Heart left ventricle (tissue), 16 donors: ENCODE measurements around the gene TMCO6. TPM values are rescaled to one million over a fixed set of nuclear protein-coding genes. Genes with fewer than 3 reads are reported as not detected.
A peak's percentile ranks its signal among the peaks of the same experiment; 100 is the strongest.

ENCODE experiments used
- ATAC-seq, 4 donors: fragments of 200-7000 bp; cut with Tn5 transposase; one replicate each; pipeline ENCODE4 v1.9.1; 2020 to 2022; ENCODE audit warnings: moderate library complexity in 4 of 4, mild to moderate bottlenecking in 3 of 4, moderate number of reproducible peaks in 1 of 4
- DNase-seq, 5 donors: peaks; one replicate each; pipeline ENCODE4 v3.0.0-alpha.2; 2020
- H3K27ac ChIP-seq, 12 donors: fragments of 200-600 bp; sonication (generic) in 4 of 12; one replicate each; pipeline versions ENCODE4 v1.5.0 to v1.8.0; 2016 to 2022; ENCODE audit warnings: mild to moderate bottlenecking in 2 of 12
- H3K27me3 ChIP-seq, 9 donors: fragments of 200-600 bp; sonication (generic) in 2 of 9; one replicate each; pipeline versions ENCODE4 v1.5.1 to v1.8.0; 2016 to 2022; ENCODE audit warnings: mild to moderate bottlenecking in 3 of 9
- H3K36me3 ChIP-seq, 9 donors: fragments of 200-600 bp; sonication (generic) in 2 of 9; one replicate each; pipeline versions ENCODE4 v1.5.0 to v1.8.0; 2018 to 2022; ENCODE audit warnings: mild to moderate bottlenecking in 2 of 9
- H3K4me1 ChIP-seq, 12 donors: fragments of 200-600 bp; sonication (generic) in 4 of 12; one replicate each; pipeline versions ENCODE4 v1.5.0 to v1.8.0; 2016 to 2022; ENCODE audit warnings: mild to moderate bottlenecking in 3 of 12
- H3K4me3 ChIP-seq, 12 donors: fragments of 200-600 bp; sonication (generic) in 4 of 12; one replicate each; pipeline versions ENCODE4 v1.5.0 to v1.8.0; 2017 to 2022; ENCODE audit warnings: mild to moderate bottlenecking in 9 of 12, moderate library complexity in 4 of 12
- H3K9me3 ChIP-seq, 12 donors: fragments of 200-600 bp; sonication (generic) in 4 of 12; one replicate each; pipeline versions ENCODE4 v1.5.0 to v1.8.0; 2016 to 2022; ENCODE audit warnings: mild to moderate bottlenecking in 1 of 12
- CTCF ChIP-seq, 12 donors: fragments of 200-600 bp; sonication (generic) in 4 of 12; IDR thresholded peaks; one replicate each; pipeline versions ENCODE4 v1.5.0 to v1.8.0; 2018 to 2022; ENCODE audit warnings: antibody characterized with exemption in 12 of 12, mild to moderate bottlenecking in 5 of 12
- POLR2A ChIP-seq, 2 donors: fragments of 450-650 bp; IDR thresholded peaks; one replicate each; pipeline ENCODE4 v1.6.1; 2017; ENCODE audit warnings: antibody characterized with exemption in 2 of 2, mild to moderate bottlenecking in 2 of 2, moderate library complexity in 2 of 2
- WGBS, 4 donors: extraction: QIAGEN DNeasy Blood & Tissue Kit in 2 of 4; methylation state at CpG; one replicate each; pipeline versions ENCODE4 v1.1.5 to v1.1.7; 2013 to 2018; 5-methylcytosine and 5-hydroxymethylcytosine counted together
- intact Hi-C, 10 donors: fragments of 100-400 bp; cut with DNase I; formaldehyde crosslinking; loops; one replicate each; pipeline versions ENCODE4 v1.11.1 to v1.14.2; 2022
- microRNA-seq, 4 donors: library from miRNA; unstranded; fragments of <30 nt; microRNA quantifications; one replicate each; pipeline versions ENCODE4 to v1.2.0, GENCODE V29; 2017 to 2020
- polyA plus RNA-seq, 2 donors: library from polyadenylated mRNA; stranded (reverse); fragments of 200-250 nt; gene quantifications; one replicate each; pipeline ENCODE4 v1.2.3, GENCODE V29; 2013
- total RNA-seq, 9 donors: library from RNA; depleted of rRNA in 2 of 9; stranded (reverse); fragments of >200 nt in 2 of 9; fragmentation: NEBNext Ultra II Directional in 3 of 9; extraction: Animal tissue kit (Norgen Biotek cat#: 25700) in 3 of 9; gene quantifications; one replicate each; pipeline versions ENCODE4 v1.1.0 to v1.2.4, GENCODE V29; 2016 to 2023
- donor health status: ischemic (EF 13 %, LVEDD 7.1; RV severe dilation, severe dysfunction).
- donor health status: healthy with polysubstance abuse.
- donor health status: DM: no; HTN: yes; CAD: no.
- donor health status: DM: no; HTN: no; CAD: no.
- donor health status: ischemic (EF 25% LVEDD 6.9; RV normal size, moderate dysfunction).
- donor health status: ischemic (EF 25% LVEDD 5.7; RV mildly dilated, moderate dysfunction).
- donor health status: healthy.
- donor health status: DM: yes; HTN: yes; CAD: no.
- donor health status: ischemic (EF 35%, LVEDD 5.7; RV mildly dilated, moderate dysfunction).
- donor health status: nonischemic (EF 11% LVEDD 7.7; RV severe dilation, severe dysfunction).
- donor health status: DM: yes; HTN: yes; CAD: no.
- donor health status: PGD.
- donor health status: ischemic (EF 29% LVEDD 5.4; RV normal size, mild dysfunction).
- donor health status: nonischemic (EF 23%, LVEDD 6.1; RV moderate dilation, normal function).

TMCO6 gene
- total and polyA plus RNA-seq, 11 donors, result 2.2 to 11.7 (median 3.9) TPM

- WGBS, 4 donors, result 0 to 1% (median 1%) methylated on average over 46 to 61 of the region's 61 CpGs
- Histone ChIP-seq H3K9me3 (no peaks in the 10 kb centered on the region), H3K36me3 (peaks cover 0 to 64% (median 54%) of the 10 kb centered on the region in 9 donors), H3K4me3 (peak within 1 kb of the TSS; percentile 72 to 98 (median 81)), H3K27ac (peak within 1 kb of the TSS; percentile 37 to 95 (median 88)), H3K27me3 (no peaks in the 10 kb centered on the region), H3K4me1 (peaks cover 10 to 39% (median 27%) of the 10 kb centered on the region in 12 donors)
- ATAC-seq, result peak; percentile 96 to 98 (median 98)
- intact Hi-C loops, result loop anchor here in 4 of 10 donors (2.0 to 10.0 kb wide), 3 partner anchors 26 to 46 kb away; partner anchors contain the start of genes IK (in 3 of the 4), NDUFA2 (in 3 of the 4) and WDR55 (in 1 of the 4)
- TF ChIP-seq POLR2A (IDR thresholded peaks at IDR 0.05) (peak in 1 of 2 donors; percentile 55), CTCF (IDR thresholded peaks at IDR 0.05) (peak in 3 of 12 donors; percentile 15 to 21 (median 20))
- peak; percentile 89 to 94 (median 92) for DNase-seq
Measured at GRCh38 chr5:140690941-140691924, 52.0 kb downstream of the TMCO6 start, which contains the start of the genes HARS1 and HARS2. Gene HARS1 (minus strand): TSS chr5:140691370. CDS start chr5:140691304, 66 bp downstream. Gene HARS2 (plus strand): TSS chr5:140691455. CDS start chr5:140691649, 194 bp downstream.

- DNase-seq (no peak), ATAC-seq (no peak)
- intact Hi-C loops, result loop anchor here in 3 of 10 donors (5.0 to 10.0 kb wide), 2 partner anchors 47 to 49 kb away; partner anchors contain the start of genes IK (in 3 of the 3) and NDUFA2 (in 3 of the 3)
- WGBS, 4 donors, result 45 to 52% (median 51%) methylated on average over 5 of the region's 5 CpGs
- Histone ChIP-seq H3K4me1 (peaks cover 10 to 39% (median 27%) of the 10 kb centered on the region in 12 donors), H3K4me3 (no peak overlapping the region), H3K27ac (no peak overlapping the region), H3K9me3 (no peaks in the 10 kb centered on the region), H3K27me3 (no peaks in the 10 kb centered on the region), H3K36me3 (peaks cover 3 to 68% (median 60%) of the 10 kb centered on the region in 9 donors)
- TF ChIP-seq POLR2A (IDR thresholded peaks at IDR 0.05), result no peak
Measured at GRCh38 chr5:140694276-140694675, 55.0 kb downstream of the TMCO6 start.

Small RNA genes within 50 kb of the gene (microRNA-seq; reads per million reads assigned to microRNA genes)
- 0 to 1.5 (median 0.43) reads per million in 4 donors for gene MIR3655

Other genes starting within 250 kb of the TMCO6 start
- gene ANKHD1, start 237.6 kb upstream of the TMCO6 start, total RNA-seq, result 10 to 100 TPM; 49.5 to 78.8 (median 63.6) TPM
- 10 to 100 TPM; 41.4 to 48.3 TPM for gene ANKHD1, start 237.6 kb upstream of the TMCO6 start, polyA plus RNA-seq
- gene EIF4EBP3, start 91.8 kb upstream of the TMCO6 start, total RNA-seq, result 10 to 100 TPM in 6 of 9 donors, 1 to 10 TPM in 3; 4.7 to 34.9 (median 14.6) TPM
- gene EIF4EBP3, start 91.8 kb upstream of the TMCO6 start, polyA plus RNA-seq, result 10 to 100 TPM in 1 of 2 donors, 1 to 10 TPM in 1; 8.5 to 33.3 TPM
- 10 to 100 TPM; 22.4 to 38.1 (median 28.1) TPM for gene SRA1, start 82.0 kb upstream of the TMCO6 start, total RNA-seq
- gene SRA1, start 82.0 kb upstream of the TMCO6 start, polyA plus RNA-seq, result 10 to 100 TPM; 32.1 to 36.5 TPM
- 10 to 100 TPM in 5 of 9 donors, 1 to 10 TPM in 4; 3.6 to 23.1 (median 11.4) TPM for gene APBB3, start 74.9 kb upstream of the TMCO6 start, total RNA-seq
- gene APBB3, start 74.9 kb upstream of the TMCO6 start, polyA plus RNA-seq, result 10 to 100 TPM in 1 of 2 donors, 1 to 10 TPM in 1; 4.9 to 14.7 TPM
- 10 to 100 TPM; 55.5 to 92.1 (median 75.9) TPM for gene SLC35A4, start 74.6 kb upstream of the TMCO6 start, total RNA-seq
- 100 to 1,000 TPM in 1 of 2 donors, 10 to 100 TPM in 1; 39.2 to 118 TPM for gene SLC35A4, start 74.6 kb upstream of the TMCO6 start, polyA plus RNA-seq
- gene CD14, start 6.3 kb upstream of the TMCO6 start, total RNA-seq, result 100 to 1,000 TPM in 2 of 9 donors, 10 to 100 TPM in 7; 16.6 to 220 (median 26.7) TPM
- gene CD14, start 6.3 kb upstream of the TMCO6 start, polyA plus RNA-seq, result 10 to 100 TPM in 1 of 2 donors, 1 to 10 TPM in 1; 9.9 to 20.3 TPM
- gene NDUFA2, start 8.2 kb downstream of the TMCO6 start, total RNA-seq, result 100 to 1,000 TPM in 8 of 9 donors, 10 to 100 TPM in 1; 84.0 to 156 (median 115) TPM
- 100 to 1,000 TPM; 205 to 550 TPM for gene NDUFA2, start 8.2 kb downstream of the TMCO6 start, polyA plus RNA-seq
- gene IK, start 8.4 kb downstream of the TMCO6 start, total RNA-seq, result 100 to 1,000 TPM in 2 of 9 donors, 10 to 100 TPM in 7; 60.9 to 147 (median 79.0) TPM
- gene IK, start 8.4 kb downstream of the TMCO6 start, polyA plus RNA-seq, result 10 to 100 TPM; 54.4 to 97.6 TPM
- gene WDR55, start 25.5 kb downstream of the TMCO6 start, total RNA-seq, result 10 to 100 TPM in 8 of 9 donors, 1 to 10 TPM in 1; 9.6 to 17.5 (median 12.2) TPM
- 10 to 100 TPM; 11.0 to 19.3 TPM for gene WDR55, start 25.5 kb downstream of the TMCO6 start, polyA plus RNA-seq
- under 1 TPM in 7 of 9 donors, not detected in 2; 0.16 to 0.75 (median 0.51) TPM for gene DND1, start 34.1 kb downstream of the TMCO6 start, total RNA-seq
- gene DND1, start 34.1 kb downstream of the TMCO6 start, polyA plus RNA-seq, result under 1 TPM; 0.53 to 0.95 TPM
- 10 to 100 TPM; 31.3 to 43.9 (median 36.0) TPM for gene HARS1, start 51.9 kb downstream of the TMCO6 start, total RNA-seq
- 10 to 100 TPM; 45.3 to 58.6 TPM for gene HARS1, start 51.9 kb downstream of the TMCO6 start, polyA plus RNA-seq
- gene HARS2, start 52.0 kb downstream of the TMCO6 start, total RNA-seq, result 10 to 100 TPM; 20.0 to 31.7 (median 24.6) TPM
- 10 to 100 TPM; 17.4 to 31.3 TPM for gene HARS2, start 52.0 kb downstream of the TMCO6 start, polyA plus RNA-seq
- gene ZMAT2, start 61.0 kb downstream of the TMCO6 start, total RNA-seq, result 10 to 100 TPM; 25.0 to 39.5 (median 33.9) TPM
- gene ZMAT2, start 61.0 kb downstream of the TMCO6 start, polyA plus RNA-seq, result 10 to 100 TPM; 56.0 to 72.9 TPM
- gene PCDHA1, start 146.7 kb downstream of the TMCO6 start, total RNA-seq, result under 1 TPM in 1 of 9 donors, not detected in 8; 0.08 TPM
- gene PCDHA1, start 146.7 kb downstream of the TMCO6 start, polyA plus RNA-seq, result not detected
- gene PCDHA2, start 155.4 kb downstream of the TMCO6 start, total RNA-seq, result under 1 TPM in 1 of 9 donors, not detected in 8; 0.07 TPM
- under 1 TPM in 1 of 2 donors, not detected in 1; 0.01 TPM for gene PCDHA2, start 155.4 kb downstream of the TMCO6 start, polyA plus RNA-seq
- under 1 TPM in 8 of 9 donors, not detected in 1; 0.07 to 0.39 (median 0.22) TPM for gene PCDHA3, start 161.6 kb downstream of the TMCO6 start, total RNA-seq
- gene PCDHA3, start 161.6 kb downstream of the TMCO6 start, polyA plus RNA-seq, result under 1 TPM in 1 of 2 donors, not detected in 1; 0.01 TPM
- under 1 TPM in 6 of 9 donors, not detected in 3; 0.02 to 0.21 (median 0.13) TPM for gene PCDHA4, start 167.6 kb downstream of the TMCO6 start, total RNA-seq
- under 1 TPM in 1 of 2 donors, not detected in 1; 0.03 TPM for gene PCDHA4, start 167.6 kb downstream of the TMCO6 start, polyA plus RNA-seq
- under 1 TPM in 4 of 9 donors, not detected in 5; 0.07 to 0.20 (median 0.08) TPM for gene PCDHA5, start 182.2 kb downstream of the TMCO6 start, total RNA-seq
- under 1 TPM in 1 of 2 donors, not detected in 1; 0.04 TPM for gene PCDHA5, start 182.2 kb downstream of the TMCO6 start, polyA plus RNA-seq
- under 1 TPM in 6 of 9 donors, not detected in 3; 0.10 to 0.36 (median 0.29) TPM for gene PCDHA6, start 188.5 kb downstream of the TMCO6 start, total RNA-seq
- not detected for gene PCDHA6, start 188.5 kb downstream of the TMCO6 start, polyA plus RNA-seq
- gene PCDHA7, start 194.8 kb downstream of the TMCO6 start, total RNA-seq, result under 1 TPM in 4 of 9 donors, not detected in 5; 0.11 to 0.27 (median 0.20) TPM
- under 1 TPM in 1 of 2 donors, not detected in 1; 0.03 TPM for gene PCDHA7, start 194.8 kb downstream of the TMCO6 start, polyA plus RNA-seq
- under 1 TPM in 4 of 9 donors, not detected in 5; 0.08 to 0.32 (median 0.12) TPM for gene PCDHA8, start 201.7 kb downstream of the TMCO6 start, total RNA-seq
- gene PCDHA8, start 201.7 kb downstream of the TMCO6 start, polyA plus RNA-seq, result not detected
- under 1 TPM in 3 of 9 donors, not detected in 6; 0.07 to 0.15 (median 0.08) TPM for gene PCDHA9, start 208.9 kb downstream of the TMCO6 start, total RNA-seq
- not detected for gene PCDHA9, start 208.9 kb downstream of the TMCO6 start, polyA plus RNA-seq
- gene PCDHA10, start 216.4 kb downstream of the TMCO6 start, total RNA-seq, result under 1 TPM in 7 of 9 donors, not detected in 2; 0.04 to 0.41 (median 0.19) TPM
- under 1 TPM; under 0.01 to 0.01 TPM for gene PCDHA10, start 216.4 kb downstream of the TMCO6 start, polyA plus RNA-seq
- under 1 TPM in 2 of 9 donors, not detected in 7; 0.08 to 0.13 TPM for gene PCDHA11, start 229.5 kb downstream of the TMCO6 start, total RNA-seq
- gene PCDHA11, start 229.5 kb downstream of the TMCO6 start, polyA plus RNA-seq, result not detected
- under 1 TPM in 4 of 9 donors, not detected in 5; 0.08 to 0.97 (median 0.09) TPM for gene PCDHA12, start 235.9 kb downstream of the TMCO6 start, total RNA-seq
- not detected for gene PCDHA12, start 235.9 kb downstream of the TMCO6 start, polyA plus RNA-seq
- gene PCDHA13, start 242.7 kb downstream of the TMCO6 start, total RNA-seq, result under 1 TPM in 2 of 9 donors, not detected in 7; 0.12 to 0.38 TPM
- under 1 TPM in 1 of 2 donors, not detected in 1; 0.01 TPM for gene PCDHA13, start 242.7 kb downstream of the TMCO6 start, polyA plus RNA-seq